ENCODE results near the gene LY6G5C. TPM values are rescaled to one million over a fixed set of nuclear protein-coding genes. Genes with fewer than 3 reads are reported as not detected.
A peak's percentile ranks its signal among the peaks of the same experiment; 100 is the strongest.

Gene LY6G5C
- total RNA-seq, 1 donor from 2014 or later: 4.7 TPM

DNA sequence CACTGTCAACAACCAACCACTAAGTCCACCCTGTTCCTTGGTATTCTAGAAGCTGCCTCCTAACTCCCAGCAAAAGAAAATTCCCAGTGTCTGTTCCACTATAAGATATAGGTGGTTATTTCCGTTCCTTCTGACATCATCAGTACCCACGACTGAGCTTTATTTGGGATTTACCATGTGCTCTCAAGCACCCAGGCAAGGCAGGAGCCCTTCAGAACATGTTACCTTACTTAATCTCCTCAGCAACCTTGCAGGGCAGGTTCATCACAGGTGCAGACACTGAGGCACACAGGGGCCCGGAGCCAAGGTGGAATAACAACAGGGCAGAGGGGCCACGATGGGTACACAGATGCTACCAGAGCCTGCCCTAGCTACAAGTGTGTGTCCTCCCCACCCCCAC, 11.5 kb upstream of the LY6G5C start:
- DNase-seq (ENCODE audit: low spot score): no peak
- intact Hi-C loops (cut with micrococcal nuclease): no loop called here
- no peaks in the 10 kb centered on the region for H3K9me3 Mint-ChIP-seq
- H3K36me3 Mint-ChIP-seq (ENCODE audit: low read depth): peaks cover 35% of the 10 kb centered on the region
- H3K4me3 Mint-ChIP-seq: no peak overlapping the region
- no peaks in the 10 kb centered on the region for H3K27me3 Mint-ChIP-seq (ENCODE audit: insufficient read depth)
- no peak overlapping the region for H3K27ac Mint-ChIP-seq
- peaks cover 13% of the 10 kb centered on the region for H3K4me1 Mint-ChIP-seq (ENCODE audit: low read depth)

DNA sequence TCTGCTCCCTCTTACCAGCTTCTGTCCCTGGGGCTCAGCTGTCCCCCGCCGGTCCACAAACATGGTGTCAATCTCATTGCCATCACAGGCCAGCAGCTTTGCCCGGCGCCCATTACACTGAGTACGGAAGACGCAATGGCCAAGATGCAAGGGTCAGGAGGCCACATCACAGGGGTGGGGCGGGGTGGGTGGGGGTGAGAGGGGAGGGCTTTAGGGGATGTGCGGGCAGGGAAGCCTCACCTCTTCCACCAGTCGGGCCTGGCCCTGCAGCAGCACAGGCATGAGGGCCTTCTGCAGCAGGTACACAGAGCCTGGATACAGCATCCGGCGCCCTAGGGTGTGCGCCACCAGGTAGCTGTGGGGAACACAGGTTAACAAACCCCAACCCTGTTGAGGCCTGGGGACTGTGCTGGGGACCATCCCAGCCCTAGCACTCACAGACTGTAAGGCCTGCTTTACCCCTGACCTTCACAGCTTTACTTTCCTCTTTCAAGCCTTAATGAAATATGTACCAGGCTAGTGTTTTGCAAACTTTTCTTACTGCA, 10.8 kb upstream of the LY6G5C start:
- Mint-ChIP-seq H3K9me3 (no peaks in the 10 kb centered on the region), H3K4me3 (no peak overlapping the region), H3K27me3 (ENCODE audit: insufficient read depth) (no peaks in the 10 kb centered on the region), H3K36me3 (ENCODE audit: low read depth) (peaks cover 32% of the 10 kb centered on the region), H3K27ac (no peak overlapping the region), H3K4me1 (ENCODE audit: low read depth) (peaks cover 10% of the 10 kb centered on the region)
- DNase-seq (ENCODE audit: low spot score): no peak
- intact Hi-C loops (cut with micrococcal nuclease): no loop called here

DNA sequence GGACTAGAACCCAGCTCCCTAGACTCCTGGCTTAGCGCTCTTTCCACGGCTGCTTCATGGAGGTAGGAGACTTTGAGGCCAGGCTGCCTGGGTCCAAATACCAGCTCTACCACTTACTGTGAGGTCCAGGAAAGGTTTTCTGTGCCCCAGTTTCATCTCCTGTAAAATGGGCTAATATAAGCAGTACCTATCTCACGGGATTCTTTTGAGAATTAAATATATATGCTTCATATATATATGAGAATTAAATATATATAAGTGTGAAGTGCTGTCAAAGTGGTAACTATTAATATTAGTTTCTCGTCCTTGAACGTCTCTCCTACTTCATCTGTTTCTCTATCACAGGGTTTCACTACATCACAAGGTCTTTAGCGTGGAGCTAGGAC, 10.2 kb upstream of the LY6G5C start:
- no peak for DNase-seq (ENCODE audit: low spot score)
- H3K27me3 Mint-ChIP-seq (ENCODE audit: insufficient read depth): no peaks in the 10 kb centered on the region
- no peak overlapping the region for H3K4me3 Mint-ChIP-seq
- H3K36me3 Mint-ChIP-seq (ENCODE audit: low read depth): peaks cover 36% of the 10 kb centered on the region
- H3K9me3 Mint-ChIP-seq: no peaks in the 10 kb centered on the region
- no peak overlapping the region for H3K27ac Mint-ChIP-seq
- intact Hi-C loops (cut with micrococcal nuclease): no loop called here
- H3K4me1 Mint-ChIP-seq (ENCODE audit: low read depth): peaks cover 10% of the 10 kb centered on the region

DNA sequence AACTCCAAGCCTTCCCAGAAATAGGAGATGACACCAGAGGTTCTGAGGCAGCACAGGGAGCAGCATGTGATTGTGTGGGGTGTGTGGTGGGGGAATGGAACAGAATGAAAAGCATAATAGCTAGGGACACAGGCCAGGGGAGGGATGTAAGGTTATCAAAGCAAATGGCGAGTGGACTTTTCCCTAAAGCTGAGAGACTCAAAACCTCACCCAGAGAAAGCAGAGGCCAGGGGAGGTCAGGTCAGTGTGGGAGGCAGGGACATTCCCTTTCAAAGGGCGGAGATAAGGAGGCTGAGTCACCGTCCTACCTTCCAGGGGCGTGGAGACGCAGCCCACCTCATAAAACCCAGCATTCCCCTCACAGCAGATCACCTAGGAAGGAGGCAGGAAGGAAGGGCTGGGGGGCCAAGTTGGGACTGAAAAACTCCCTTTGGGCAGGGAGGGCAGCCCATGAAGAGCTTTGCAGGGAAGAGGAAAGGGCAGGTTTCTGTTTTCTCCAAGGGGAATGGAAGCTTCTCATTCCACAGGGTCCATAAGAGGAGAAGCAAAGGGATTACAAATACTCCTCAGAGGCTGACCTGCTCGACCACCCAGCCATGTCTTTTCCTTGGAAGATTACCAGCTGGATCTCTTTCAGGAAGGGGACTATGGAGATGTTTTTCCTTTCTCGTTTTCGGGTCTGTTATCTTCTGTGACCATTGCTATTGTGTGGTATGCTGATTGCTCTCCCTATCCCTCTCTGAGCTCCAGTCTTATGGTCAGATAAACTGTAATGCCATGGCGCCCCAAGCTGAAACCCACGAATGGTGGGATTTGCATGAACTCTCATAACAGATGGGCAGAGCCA, 9.6 kb upstream of the LY6G5C start:
- no peaks in the 10 kb centered on the region for H3K27me3 Mint-ChIP-seq (ENCODE audit: insufficient read depth)
- H3K4me3 Mint-ChIP-seq: no peak overlapping the region
- H3K27ac Mint-ChIP-seq: no peak overlapping the region
- H3K36me3 Mint-ChIP-seq (ENCODE audit: low read depth): peaks cover 36% of the 10 kb centered on the region
- H3K4me1 Mint-ChIP-seq (ENCODE audit: low read depth): peaks cover 10% of the 10 kb centered on the region
- H3K9me3 Mint-ChIP-seq: no peaks in the 10 kb centered on the region
- intact Hi-C loops (cut with micrococcal nuclease): no loop called here
- no peak for DNase-seq (ENCODE audit: low spot score)

DNA sequence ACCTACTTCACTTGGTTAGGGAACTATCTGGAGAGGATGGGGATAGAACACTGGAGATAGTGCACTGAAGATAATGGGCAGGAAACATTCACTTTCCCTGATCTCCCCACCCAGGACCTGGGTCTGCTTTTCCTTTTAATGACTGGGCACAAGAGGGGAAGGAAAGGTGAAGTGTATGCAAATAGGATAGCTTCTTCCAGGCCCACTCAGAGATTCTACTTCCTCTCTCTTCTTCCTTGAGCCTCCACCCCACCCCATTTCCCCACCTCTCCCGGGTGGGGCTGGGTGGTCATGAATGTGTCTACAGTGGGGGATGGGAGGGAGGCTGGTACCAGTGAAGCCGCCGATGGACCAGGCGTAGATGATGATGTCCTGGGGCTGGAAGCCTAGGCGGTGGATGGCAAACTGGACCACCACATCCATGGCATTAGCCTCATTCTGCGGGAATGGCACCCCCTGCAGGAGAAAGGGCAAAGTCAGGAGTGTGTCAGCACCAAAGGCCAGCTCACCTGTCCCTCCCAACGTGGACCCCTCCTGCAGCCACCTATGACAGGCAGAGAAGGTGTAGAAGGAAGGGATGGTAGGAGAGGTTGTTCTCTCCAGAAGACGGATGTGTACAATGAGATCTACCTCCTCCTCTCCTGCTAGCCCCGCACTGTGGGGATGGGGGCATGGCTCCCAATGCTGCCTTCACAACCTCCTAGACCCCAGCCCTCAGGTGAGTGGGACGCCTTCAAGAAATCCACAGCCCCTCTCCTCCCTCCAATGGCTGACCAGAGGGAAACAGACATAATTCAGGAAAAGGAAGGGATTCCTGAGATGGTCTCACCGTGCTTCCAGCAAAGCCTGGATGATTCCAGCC, 8.6 kb upstream of the LY6G5C start:
- intact Hi-C loops (cut with micrococcal nuclease): no loop called here

DNA sequence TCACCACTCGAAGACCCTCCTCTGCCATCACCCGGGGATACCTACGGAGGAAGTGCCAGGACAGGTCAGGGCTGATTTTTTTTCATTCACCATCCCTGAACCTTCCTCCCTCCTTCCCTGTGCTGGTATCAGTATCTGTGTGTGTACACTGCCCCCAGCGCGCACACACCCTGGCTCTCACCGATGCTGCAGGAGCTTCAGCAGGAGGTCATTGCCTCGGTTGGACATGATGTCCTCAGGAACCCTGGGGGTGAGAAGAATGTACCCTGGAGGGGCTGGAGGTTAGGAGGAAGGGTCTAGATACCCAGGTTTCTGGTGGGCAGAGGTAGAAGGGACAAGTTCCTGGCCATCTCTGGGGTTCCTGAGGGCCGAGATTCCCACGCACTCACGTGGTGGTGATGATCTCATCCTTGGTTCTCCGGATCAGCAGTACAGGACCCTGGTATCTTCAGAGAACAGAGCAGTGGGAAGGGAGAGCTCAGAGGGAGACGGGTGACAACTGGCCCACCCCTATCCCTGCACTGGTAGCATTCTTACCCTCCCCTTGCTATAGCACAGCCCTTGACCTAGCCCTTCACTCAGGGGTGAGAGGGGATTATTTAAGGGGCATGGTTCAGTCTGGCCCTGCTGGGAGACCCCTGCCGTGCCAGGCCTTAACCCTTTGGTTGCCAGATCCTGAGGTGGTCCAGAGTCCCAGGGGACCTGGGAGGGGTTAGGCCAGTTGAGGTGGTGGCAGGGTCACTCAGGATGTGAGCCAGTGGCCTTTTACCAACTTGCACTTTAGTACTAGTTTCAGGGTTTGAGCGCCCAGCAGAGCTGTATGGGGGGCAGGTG, 7.2 kb upstream of the LY6G5C start:
- H3K4me3 Mint-ChIP-seq: no peak overlapping the region
- no peaks in the 10 kb centered on the region for H3K9me3 Mint-ChIP-seq
- peaks cover 10% of the 10 kb centered on the region for H3K4me1 Mint-ChIP-seq (ENCODE audit: low read depth)
- no peaks in the 10 kb centered on the region for H3K27me3 Mint-ChIP-seq (ENCODE audit: insufficient read depth)
- intact Hi-C loops (cut with micrococcal nuclease): no loop called here
- H3K36me3 Mint-ChIP-seq (ENCODE audit: low read depth): peaks cover 34% of the 10 kb centered on the region
- no peak for DNase-seq (ENCODE audit: low spot score)
- no peak overlapping the region for H3K27ac Mint-ChIP-seq

More for the DNA sequence above, 8.6 kb upstream of the LY6G5C start:
- H3K9me3 Mint-ChIP-seq: no peaks in the 10 kb centered on the region
- no peak for DNase-seq (ENCODE audit: low spot score)
- peaks cover 34% of the 10 kb centered on the region for H3K36me3 Mint-ChIP-seq (ENCODE audit: low read depth)
- H3K27me3 Mint-ChIP-seq (ENCODE audit: insufficient read depth): no peaks in the 10 kb centered on the region
- H3K4me3 Mint-ChIP-seq: no peak overlapping the region
- no peak overlapping the region for H3K27ac Mint-ChIP-seq
- peaks cover 10% of the 10 kb centered on the region for H3K4me1 Mint-ChIP-seq (ENCODE audit: low read depth)

DNA sequence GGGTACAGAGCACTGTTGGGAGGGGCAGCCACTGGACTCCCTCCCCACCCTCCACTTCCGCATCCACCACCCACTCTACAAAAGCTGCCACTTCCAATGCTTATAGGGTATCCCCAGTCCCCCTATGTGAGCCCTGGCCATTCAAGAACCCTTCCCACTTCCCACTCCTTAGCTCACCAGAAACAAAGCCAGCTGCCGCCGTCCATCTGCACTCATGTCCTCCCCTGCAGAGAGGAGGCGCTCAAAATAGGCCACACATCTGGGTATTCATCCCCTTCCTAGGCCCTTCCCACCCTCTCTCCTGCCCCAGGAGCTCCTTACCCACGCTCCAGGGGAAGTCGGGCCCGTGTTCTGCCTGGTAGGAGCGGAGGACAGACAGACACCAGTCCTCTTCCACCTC, 6.5 kb upstream of the LY6G5C start:
- H3K4me1 Mint-ChIP-seq (ENCODE audit: low read depth): peaks cover 10% of the 10 kb centered on the region
- no peaks in the 10 kb centered on the region for H3K9me3 Mint-ChIP-seq
- peaks cover 29% of the 10 kb centered on the region for H3K36me3 Mint-ChIP-seq (ENCODE audit: low read depth)
- intact Hi-C loops (cut with micrococcal nuclease): no loop called here
- no peak for DNase-seq (ENCODE audit: low spot score)
- no peaks in the 10 kb centered on the region for H3K27me3 Mint-ChIP-seq (ENCODE audit: insufficient read depth)
- H3K4me3 Mint-ChIP-seq: no peak overlapping the region
- no peak overlapping the region for H3K27ac Mint-ChIP-seq

DNA sequence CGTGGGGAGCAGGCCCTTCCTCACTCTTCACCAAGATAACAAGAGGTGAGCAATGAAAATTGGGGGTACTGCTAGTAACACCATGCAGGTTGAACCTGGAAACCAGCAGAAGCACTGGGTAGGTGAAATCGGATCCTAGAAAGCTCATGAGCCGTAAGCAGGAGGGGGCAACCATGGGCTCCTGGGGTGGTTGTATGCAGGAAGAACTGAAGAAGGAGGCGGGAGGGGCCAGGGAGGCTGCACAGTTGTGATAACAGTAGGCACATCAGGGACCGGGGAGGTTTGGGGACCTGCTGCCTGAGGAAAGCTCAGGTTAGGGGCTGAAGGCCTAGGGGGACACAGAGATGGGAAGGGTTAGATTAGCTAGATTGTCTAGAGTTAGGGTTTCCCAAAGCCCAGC, 5.6 kb upstream of the LY6G5C start:
- Mint-ChIP-seq H3K4me1 (ENCODE audit: low read depth) (peaks cover 13% of the 10 kb centered on the region), H3K9me3 (no peaks in the 10 kb centered on the region), H3K27me3 (ENCODE audit: insufficient read depth) (no peaks in the 10 kb centered on the region), H3K27ac (no peak overlapping the region), H3K4me3 (no peak overlapping the region), H3K36me3 (ENCODE audit: low read depth) (peaks cover 28% of the 10 kb centered on the region)
- DNase-seq (ENCODE audit: low spot score): no peak
- intact Hi-C loops (cut with micrococcal nuclease): no loop called here

DNA sequence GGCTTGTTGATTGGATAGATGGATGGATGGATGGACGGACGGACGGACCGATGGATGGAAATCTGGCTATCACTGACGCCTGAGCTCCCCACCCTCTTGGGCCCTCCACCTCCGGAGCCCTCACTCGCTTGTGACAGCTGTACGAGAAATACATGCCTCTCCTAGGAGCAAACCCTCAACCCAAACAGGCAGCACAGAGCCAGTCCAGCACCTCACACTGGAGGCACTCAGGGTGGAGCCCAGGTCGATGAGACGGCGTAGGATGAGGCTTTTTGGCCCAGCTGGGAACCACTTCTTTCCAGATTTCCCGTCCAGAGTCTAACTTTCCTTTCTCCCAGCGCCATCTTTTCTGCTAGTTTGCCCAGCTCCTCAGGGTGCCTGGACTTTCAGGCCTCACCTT, 2.7 kb upstream of the LY6G5C start:
- no peaks in the 10 kb centered on the region for H3K9me3 Mint-ChIP-seq
- H3K27ac Mint-ChIP-seq: no peak overlapping the region

DNA sequence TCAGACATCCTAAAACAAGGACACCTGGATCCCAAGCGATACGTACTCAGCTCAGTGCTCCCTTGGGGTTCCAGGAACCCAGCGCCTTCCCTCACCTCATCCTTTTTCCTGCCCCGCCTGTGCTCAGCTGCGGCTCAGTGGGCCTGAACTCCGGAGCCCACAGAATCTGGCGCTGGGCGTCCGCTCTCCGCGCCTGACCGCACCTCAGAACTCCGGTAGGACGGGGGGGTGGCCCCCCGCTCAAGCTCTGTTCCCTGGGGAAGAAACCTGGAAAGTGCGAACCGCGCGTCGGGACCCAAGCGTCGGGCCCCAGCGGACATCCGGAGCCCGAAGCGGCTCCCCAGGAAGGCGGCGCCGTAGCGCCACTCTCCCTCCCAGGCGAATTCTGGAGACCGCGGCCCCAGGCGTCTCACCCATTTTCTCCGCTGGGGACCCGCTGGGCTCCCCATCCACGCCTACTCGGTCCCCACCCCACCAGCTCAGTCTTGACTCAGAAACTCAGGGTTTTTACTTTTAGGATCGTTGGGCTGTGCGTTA, 336 bp upstream of the LY6G5C start:
- Mint-ChIP-seq H3K9me3 (no peaks in the 10 kb centered on the region), H3K27ac (peak overlapping the region; percentile 54), H3K4me3 (peak overlapping the region; percentile 80), H3K4me1 (ENCODE audit: low read depth) (peaks cover 24% of the 10 kb centered on the region), H3K36me3 (ENCODE audit: low read depth) (peaks cover 11% of the 10 kb centered on the region), H3K27me3 (ENCODE audit: insufficient read depth) (no peaks in the 10 kb centered on the region)
- intact Hi-C loops (cut with micrococcal nuclease): no loop called here
- DNase-seq (ENCODE audit: low spot score): peak; percentile 20

More for the DNA sequence above, 2.7 kb upstream of the LY6G5C start:
- Mint-ChIP-seq H3K4me1 (ENCODE audit: low read depth) (peaks cover 24% of the 10 kb centered on the region), H3K36me3 (ENCODE audit: low read depth) (peaks cover 19% of the 10 kb centered on the region), H3K27me3 (ENCODE audit: insufficient read depth) (no peaks in the 10 kb centered on the region), H3K4me3 (no peak overlapping the region)
- intact Hi-C loops (cut with micrococcal nuclease): no loop called here
- DNase-seq (ENCODE audit: low spot score): no peak

DNA sequence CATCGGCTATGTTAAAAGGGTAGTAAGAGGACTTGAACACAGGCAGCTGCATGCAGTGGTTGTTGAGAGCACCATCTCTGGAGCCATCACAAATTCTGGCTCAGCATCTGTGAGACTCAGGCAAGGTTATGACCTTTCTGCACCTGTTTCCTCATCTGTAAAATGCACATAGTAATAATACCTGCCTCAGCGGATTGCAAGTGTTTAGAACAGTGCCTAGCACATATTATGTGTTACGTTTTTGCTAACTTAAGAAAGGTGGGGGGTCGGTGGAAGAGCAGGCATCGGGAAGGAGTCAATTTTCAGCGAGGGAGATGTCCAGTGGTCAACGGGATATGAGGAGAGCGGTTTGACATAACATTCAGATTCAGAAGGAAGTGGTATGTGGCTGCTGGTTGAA, 2.9 kb downstream of the LY6G5C start:
- H3K27me3 Mint-ChIP-seq (ENCODE audit: insufficient read depth): no peaks in the 10 kb centered on the region
- H3K4me1 Mint-ChIP-seq (ENCODE audit: low read depth): peaks cover 24% of the 10 kb centered on the region
- no peaks in the 10 kb centered on the region for H3K9me3 Mint-ChIP-seq
- peaks cover 5% of the 10 kb centered on the region for H3K36me3 Mint-ChIP-seq (ENCODE audit: low read depth)
- no peak for DNase-seq (ENCODE audit: low spot score)
- intact Hi-C loops (cut with micrococcal nuclease): no loop called here
- H3K4me3 Mint-ChIP-seq: no peak overlapping the region
- no peak overlapping the region for H3K27ac Mint-ChIP-seq

DNA sequence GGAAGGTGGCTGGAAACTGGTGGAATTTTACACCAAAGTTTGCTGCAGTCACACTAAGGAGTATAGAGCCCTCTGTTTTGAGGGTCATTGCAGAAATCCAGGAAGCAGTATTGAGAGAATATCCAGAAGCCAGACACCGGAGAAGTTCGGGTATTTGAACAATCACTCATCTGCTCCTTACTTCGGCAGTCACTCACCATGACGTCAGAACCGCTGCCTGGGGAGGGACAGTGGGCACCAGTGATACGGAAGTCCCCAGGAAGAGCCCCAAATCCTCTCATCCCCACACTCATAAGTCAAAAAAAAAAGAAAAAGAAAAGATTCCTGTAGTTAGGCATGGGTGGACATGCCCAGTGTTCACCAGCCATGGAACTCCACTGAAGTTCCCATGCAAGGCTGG, 4.0 kb downstream of the LY6G5C start:
- Mint-ChIP-seq H3K27ac (no peak overlapping the region), H3K4me1 (ENCODE audit: low read depth) (peaks cover 24% of the 10 kb centered on the region), H3K4me3 (no peak overlapping the region), H3K36me3 (ENCODE audit: low read depth) (peaks cover 13% of the 10 kb centered on the region), H3K27me3 (ENCODE audit: insufficient read depth) (no peaks in the 10 kb centered on the region), H3K9me3 (no peaks in the 10 kb centered on the region)
- no peak for DNase-seq (ENCODE audit: low spot score)
- intact Hi-C loops (cut with micrococcal nuclease): no loop called here

All from activated T-helper 1 cell treated with anti-CD3 and anti-CD28 coated beads, Interleukin-12 subunit alpha, Interleukin-12 subunit beta, Interleukin-2, Interleukin-4 antibody, amounts not matched to agents 30 ng/mL and 10 ng/mL and 1 ng/mL, durations not matched to agents 14 hours and 24 hours and 36 hours (primary cell).